PFSK-1 (cell line): Measurements from ENCODE around the gene MAP2.

ENCODE experiments used
- POLR2AphosphoS5 ChIP-seq: IDR thresholded peaks from 2 replicates; pipeline ENCODE4 v1.6.1; 2012; ENCODE audit warnings: low read depth, mild to moderate bottlenecking, control low read depth, low read length, moderate library complexity
- REST ChIP-seq, 2 experiments: IDR thresholded peaks; 2 replicates each; pipeline versions ENCODE4 v1.6.1 to v1.8.0; 2011 to 2012; ENCODE audit warnings: low read depth in 2 of 2, low read length in 2 of 2, control low read depth in 1 of 2, inconsistent platforms in 1 of 2, mild to moderate bottlenecking in 1 of 2, moderate library complexity in 1 of 2; ENCODE audit not compliant: insufficient read depth in 1 of 2
- SIN3A ChIP-seq: IDR thresholded peaks from 2 replicates; pipeline ENCODE4 v1.6.1; 2012; ENCODE audit warnings: mild to moderate bottlenecking, low read length, moderate library complexity, borderline replicate concordance; ENCODE audit not compliant: insufficient read depth
- TAF1 ChIP-seq: IDR thresholded peaks from 2 replicates; pipeline ENCODE4 v1.6.1; 2012; ENCODE audit warnings: low read length, control low read depth, borderline replicate concordance; ENCODE audit not compliant: insufficient read depth

- TF ChIP-seq TAF1 (no peak), REST (IDR thresholded peaks at IDR 0.05; ENCODE audit: insufficient read depth in 1 of 2, low read depth in 2 of 2, low read length in 2 of 2) (no peak), POLR2AphosphoS5 (no peak), SIN3A (no peak)
Observed at GRCh38 chr2:209523867-209524266, 100.0 kb downstream of the MAP2 start.
